Subcutaneous adipose tissue (tissue), 4 donors: ENCODE data around the gene DNAJC27. TPM values are rescaled to one million over a fixed set of nuclear protein-coding genes. Genes with fewer than 3 reads are reported as not detected.

Experiments used
- total RNA-seq, 4 donors: library from RNA; depleted of rRNA; stranded (reverse); fragments of >200 nt; gene quantifications; one replicate each; pipeline ENCODE4 v1.1.0, GENCODE V29; 2016
- TF ChIP-seq, protein P1 (sequence below): fragments of 450-650 bp; IDR thresholded peaks from one replicate; pipeline ENCODE4 v1.5.1; 2016; ENCODE audit warnings: low read depth, mild to moderate bottlenecking, control low read depth, antibody characterized with exemption, moderate library complexity

DNAJC27 gene
- total RNA-seq, 4 donors from 2014 or later, result 9.3 to 21.5 (median 12.4) TPM

DNA sequence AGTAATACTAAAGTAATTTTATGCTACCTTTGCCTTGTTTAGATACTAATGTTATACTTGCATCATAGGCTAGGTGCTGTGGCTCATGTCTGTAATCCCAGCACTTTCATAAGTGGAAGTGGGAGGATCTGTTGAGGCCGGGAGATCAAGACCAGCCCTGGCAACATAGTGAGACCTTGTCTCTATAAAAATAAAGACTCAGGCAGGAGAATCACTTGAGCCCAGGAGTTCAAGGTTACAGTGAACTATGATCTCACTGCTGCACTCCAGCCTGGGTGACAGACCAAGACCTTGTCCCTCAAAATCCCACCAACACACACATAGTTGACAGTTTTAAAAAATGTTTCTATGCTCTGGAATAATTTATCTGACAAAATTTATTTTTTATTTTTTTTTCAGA lies 6.9 kb upstream of the DNAJC27 start:
- TF ChIP-seq, protein P1, sequence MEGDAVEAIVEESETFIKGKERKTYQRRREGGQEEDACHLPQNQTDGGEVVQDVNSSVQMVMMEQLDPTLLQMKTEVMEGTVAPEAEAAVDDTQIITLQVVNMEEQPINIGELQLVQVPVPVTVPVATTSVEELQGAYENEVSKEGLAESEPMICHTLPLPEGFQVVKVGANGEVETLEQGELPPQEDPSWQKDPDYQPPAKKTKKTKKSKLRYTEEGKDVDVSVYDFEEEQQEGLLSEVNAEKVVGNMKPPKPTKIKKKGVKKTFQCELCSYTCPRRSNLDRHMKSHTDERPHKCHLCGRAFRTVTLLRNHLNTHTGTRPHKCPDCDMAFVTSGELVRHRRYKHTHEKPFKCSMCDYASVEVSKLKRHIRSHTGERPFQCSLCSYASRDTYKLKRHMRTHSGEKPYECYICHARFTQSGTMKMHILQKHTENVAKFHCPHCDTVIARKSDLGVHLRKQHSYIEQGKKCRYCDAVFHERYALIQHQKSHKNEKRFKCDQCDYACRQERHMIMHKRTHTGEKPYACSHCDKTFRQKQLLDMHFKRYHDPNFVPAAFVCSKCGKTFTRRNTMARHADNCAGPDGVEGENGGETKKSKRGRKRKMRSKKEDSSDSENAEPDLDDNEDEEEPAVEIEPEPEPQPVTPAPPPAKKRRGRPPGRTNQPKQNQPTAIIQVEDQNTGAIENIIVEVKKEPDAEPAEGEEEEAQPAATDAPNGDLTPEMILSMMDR, result no peak

DNA sequence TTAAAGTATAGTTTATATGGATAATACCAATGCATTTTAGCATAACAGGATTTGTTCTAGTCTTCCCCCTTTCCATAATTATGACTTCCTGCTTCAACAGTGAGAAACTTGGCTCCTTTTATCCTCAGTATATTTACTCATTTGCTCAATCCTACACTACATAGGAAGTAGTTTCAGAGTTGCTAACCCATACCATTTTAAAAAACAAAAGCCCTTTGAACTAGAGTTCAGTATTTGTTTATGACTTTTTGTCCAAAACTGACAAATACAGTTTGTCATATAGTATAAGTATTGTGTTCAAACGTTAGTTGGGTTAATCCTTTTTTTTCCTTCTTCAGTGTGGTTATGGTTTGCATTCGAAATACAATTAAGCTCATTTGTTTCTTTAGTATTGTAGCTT lies 5.9 kb upstream of the DNAJC27 start:
- TF ChIP-seq, protein P1, result no peak

DNA sequence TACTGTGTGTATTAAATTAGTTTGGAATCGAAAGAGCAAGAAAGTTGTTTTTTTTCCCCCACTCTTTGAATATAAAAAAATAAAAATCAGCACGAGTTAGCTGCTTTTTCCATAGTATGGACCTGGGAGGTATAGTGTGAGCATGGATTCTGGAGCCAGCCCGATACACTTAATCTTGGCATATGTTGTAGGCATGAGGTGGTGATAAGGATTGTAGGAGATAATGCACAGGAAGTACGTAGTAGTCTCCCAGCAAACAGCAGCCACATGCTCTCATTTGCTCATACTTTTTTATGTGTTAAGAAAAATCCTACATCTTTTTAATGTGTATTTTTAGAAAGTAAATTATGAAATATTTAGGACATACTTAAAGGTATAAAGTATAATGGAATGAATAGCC lies 2.1 kb upstream of the DNAJC27 start:
- TF ChIP-seq, protein P1, result no peak

DNA sequence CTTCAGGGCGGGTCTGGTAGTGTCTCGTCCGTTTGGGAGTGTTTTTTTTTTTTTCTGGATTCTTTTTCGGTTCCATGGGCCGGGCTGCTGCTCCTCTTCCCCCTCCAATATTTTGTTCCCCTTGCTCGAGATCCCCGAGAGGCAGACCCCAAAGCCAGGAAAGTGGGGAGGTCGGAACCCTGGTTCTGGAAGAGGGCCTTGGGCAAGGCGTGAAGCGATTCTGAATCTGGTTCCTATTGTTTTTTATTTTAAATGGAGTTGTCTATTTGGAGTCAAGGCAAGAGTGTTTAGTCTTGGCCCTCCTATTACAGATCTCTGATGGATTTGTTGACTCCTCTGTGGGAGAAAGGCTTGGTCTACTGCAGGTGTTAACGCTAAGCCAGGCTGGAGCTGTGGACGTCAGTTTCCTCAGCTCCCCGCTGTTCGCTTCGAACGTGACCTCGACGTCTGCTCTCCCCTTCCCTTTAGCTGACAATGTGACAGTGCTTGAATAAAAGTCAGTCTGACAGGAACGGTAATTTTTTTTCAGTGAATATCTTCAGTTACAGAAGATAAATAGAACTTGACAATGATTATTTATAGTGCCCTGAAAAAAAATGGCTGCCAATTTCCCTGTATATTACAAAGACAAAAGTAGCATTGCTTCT lies 683 bp upstream of the DNAJC27 start:
- TF ChIP-seq, protein P1, result no peak

DNA sequence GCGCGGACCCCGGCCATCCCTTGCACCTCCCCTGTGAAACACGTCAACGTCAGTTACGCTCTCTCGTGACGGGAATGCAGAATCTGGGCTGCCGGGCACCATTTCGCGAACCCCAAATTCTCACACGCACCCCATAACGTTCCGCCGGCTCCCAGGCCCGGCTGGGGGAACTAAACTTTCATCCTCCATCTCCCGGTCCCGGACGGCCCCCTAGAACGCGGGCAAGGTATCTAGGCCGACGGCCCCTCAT lies 544 bp downstream of the DNAJC27 start:
- TF ChIP-seq, protein P1, result no peak

DNA sequence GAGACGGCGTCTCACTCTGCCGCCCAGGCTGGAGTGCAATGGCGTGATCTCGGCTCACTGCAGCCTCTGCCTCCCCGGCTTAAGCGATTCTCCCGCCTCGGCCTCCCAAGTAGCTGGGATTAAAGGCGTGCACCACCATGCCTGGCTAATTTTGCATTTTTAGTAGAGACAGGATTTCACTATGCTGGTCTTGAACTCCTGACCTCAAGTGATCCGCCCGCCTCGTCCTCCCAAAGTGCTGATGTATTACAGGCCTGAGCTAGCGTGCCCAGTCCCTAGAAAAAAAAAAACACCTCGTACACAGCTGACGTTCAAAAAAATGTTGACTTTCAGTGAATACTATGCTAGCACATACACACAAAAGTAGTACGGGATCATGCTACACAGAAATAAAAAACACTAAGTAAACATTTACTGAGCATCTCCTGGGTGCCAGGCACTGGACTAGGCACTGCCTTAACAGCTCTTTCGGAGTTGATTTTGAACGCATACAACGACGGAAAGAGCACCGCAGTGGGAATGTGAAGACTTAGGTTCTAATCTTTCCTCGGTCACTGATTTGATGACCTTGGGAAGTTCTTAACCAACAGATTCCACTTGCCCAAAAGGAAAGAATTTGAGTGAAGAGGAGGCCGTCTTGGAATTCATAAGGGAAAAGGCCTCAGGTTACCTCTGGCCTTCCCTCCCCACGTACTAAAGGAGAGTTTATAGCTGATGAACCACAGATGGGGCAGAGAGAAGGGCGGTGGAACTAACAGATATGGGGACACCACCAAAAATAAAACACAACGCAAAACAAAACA lies 1.1 kb downstream of the DNAJC27 start:
- TF ChIP-seq, protein P1, result no peak

DNA sequence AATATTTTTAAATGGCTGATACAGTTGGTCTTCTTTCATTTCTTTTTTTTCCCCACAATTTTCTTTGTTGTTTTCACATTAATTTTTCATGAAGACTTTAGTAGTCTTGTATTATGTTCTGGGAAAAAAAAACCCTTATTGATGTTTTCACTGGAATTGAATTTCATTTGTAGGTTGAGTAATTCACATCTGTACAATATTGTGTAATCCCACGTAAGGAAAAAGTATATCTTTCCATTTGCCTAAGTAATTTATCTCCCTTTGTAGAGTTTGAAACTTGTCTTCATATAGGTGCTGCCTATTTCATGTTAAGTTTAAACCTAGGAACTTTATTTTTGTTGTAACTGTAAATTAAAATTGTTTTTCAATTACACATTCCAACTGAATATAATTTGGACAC lies 2.0 kb downstream of the DNAJC27 start:
- TF ChIP-seq, protein P1, result no peak
